ENCODE results near the gene MSANTD3. TPM values are rescaled to one million over a fixed set of nuclear protein-coding genes. Genes with fewer than 3 reads are reported as not detected.
"Not testable (repeated sequence)": the region's sequence is repeated elsewhere in the genome, so short reads cannot be mapped to it uniquely, and the experiment has no call there.

MSANTD3 gene
- total and polyA plus RNA-seq, 4 donors, result 4.3 to 7.4 (median 6.6) TPM

DNA sequence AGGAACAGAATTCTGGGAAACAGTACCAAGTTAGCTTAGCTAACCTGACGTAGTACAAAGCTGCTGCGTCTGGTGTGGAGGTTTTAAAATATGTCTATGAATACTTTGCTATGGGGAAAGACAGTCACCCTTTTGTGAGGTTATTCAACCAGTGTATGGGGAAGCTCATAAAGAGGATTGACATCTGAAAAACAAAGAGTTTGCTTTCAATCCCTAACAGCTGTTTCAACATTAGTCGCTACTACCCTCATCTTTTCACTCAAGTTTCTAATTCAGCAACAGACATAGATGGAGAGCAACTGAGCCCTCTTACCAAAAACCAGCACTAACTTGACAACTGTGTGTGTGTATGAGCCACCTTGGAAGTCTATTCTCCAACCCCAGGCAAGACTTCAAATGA is 7.8 kb upstream of the MSANTD3 start:
- H3K27ac ChIP-seq (ENCODE audit: low read depth in 1 of 2, low read length in 2 of 2), result no peak overlapping the region
- no peaks in the 10 kb centered on the region for H3K27me3 ChIP-seq (ENCODE audit: control insufficient read depth in 4 of 4, insufficient read depth in 4 of 4, low read length in 3 of 4)
- no peaks in the 10 kb centered on the region for H3K4me1 ChIP-seq (ENCODE audit: control insufficient read depth in 4 of 4, insufficient read depth in 4 of 4, low read length in 3 of 4)
- no peaks in the 10 kb centered on the region for H3K9me3 ChIP-seq (ENCODE audit: control insufficient read depth in 4 of 4, low read length in 3 of 4)
- TF ChIP-seq HNF4G (IDR thresholded peaks at IDR 0.05), result no peak
- TF ChIP-seq, protein P1, sequence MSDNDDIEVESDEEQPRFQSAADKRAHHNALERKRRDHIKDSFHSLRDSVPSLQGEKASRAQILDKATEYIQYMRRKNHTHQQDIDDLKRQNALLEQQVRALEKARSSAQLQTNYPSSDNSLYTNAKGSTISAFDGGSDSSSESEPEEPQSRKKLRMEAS (IDR thresholded peaks at IDR 0.05), result no peak
- TF ChIP-seq GABPA (IDR thresholded peaks at IDR 0.05 in 1 of 2, conservative IDR thresholded peaks at IDR 0.05 in 1 of 2), result no peak
- no peak for TF ChIP-seq YY1 (IDR thresholded peaks at IDR 0.05)
- TF ChIP-seq, protein P2, sequence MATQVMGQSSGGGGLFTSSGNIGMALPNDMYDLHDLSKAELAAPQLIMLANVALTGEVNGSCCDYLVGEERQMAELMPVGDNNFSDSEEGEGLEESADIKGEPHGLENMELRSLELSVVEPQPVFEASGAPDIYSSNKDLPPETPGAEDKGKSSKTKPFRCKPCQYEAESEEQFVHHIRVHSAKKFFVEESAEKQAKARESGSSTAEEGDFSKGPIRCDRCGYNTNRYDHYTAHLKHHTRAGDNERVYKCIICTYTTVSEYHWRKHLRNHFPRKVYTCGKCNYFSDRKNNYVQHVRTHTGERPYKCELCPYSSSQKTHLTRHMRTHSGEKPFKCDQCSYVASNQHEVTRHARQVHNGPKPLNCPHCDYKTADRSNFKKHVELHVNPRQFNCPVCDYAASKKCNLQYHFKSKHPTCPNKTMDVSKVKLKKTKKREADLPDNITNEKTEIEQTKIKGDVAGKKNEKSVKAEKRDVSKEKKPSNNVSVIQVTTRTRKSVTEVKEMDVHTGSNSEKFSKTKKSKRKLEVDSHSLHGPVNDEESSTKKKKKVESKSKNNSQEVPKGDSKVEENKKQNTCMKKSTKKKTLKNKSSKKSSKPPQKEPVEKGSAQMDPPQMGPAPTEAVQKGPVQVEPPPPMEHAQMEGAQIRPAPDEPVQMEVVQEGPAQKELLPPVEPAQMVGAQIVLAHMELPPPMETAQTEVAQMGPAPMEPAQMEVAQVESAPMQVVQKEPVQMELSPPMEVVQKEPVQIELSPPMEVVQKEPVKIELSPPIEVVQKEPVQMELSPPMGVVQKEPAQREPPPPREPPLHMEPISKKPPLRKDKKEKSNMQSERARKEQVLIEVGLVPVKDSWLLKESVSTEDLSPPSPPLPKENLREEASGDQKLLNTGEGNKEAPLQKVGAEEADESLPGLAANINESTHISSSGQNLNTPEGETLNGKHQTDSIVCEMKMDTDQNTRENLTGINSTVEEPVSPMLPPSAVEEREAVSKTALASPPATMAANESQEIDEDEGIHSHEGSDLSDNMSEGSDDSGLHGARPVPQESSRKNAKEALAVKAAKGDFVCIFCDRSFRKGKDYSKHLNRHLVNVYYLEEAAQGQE (IDR thresholded peaks at IDR 0.05), result no peak
- TF ChIP-seq, protein P3, sequence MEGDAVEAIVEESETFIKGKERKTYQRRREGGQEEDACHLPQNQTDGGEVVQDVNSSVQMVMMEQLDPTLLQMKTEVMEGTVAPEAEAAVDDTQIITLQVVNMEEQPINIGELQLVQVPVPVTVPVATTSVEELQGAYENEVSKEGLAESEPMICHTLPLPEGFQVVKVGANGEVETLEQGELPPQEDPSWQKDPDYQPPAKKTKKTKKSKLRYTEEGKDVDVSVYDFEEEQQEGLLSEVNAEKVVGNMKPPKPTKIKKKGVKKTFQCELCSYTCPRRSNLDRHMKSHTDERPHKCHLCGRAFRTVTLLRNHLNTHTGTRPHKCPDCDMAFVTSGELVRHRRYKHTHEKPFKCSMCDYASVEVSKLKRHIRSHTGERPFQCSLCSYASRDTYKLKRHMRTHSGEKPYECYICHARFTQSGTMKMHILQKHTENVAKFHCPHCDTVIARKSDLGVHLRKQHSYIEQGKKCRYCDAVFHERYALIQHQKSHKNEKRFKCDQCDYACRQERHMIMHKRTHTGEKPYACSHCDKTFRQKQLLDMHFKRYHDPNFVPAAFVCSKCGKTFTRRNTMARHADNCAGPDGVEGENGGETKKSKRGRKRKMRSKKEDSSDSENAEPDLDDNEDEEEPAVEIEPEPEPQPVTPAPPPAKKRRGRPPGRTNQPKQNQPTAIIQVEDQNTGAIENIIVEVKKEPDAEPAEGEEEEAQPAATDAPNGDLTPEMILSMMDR (IDR thresholded peaks at IDR 0.05; ENCODE audit: low read depth, low read length, missing input control), result no peak
- no peak for TF ChIP-seq FOXA1 (IDR thresholded peaks at IDR 0.05)
- no peak for TF ChIP-seq NR2F2 (IDR thresholded peaks at IDR 0.05)
- TF ChIP-seq RAD21 (IDR thresholded peaks at IDR 0.05), result no peak
- TF ChIP-seq, protein P4, sequence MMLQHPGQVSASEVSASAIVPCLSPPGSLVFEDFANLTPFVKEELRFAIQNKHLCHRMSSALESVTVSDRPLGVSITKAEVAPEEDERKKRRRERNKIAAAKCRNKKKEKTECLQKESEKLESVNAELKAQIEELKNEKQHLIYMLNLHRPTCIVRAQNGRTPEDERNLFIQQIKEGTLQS (IDR thresholded peaks at IDR 0.05), result no peak
- TF ChIP-seq JUND (IDR thresholded peaks at IDR 0.05), result no peak
- TF ChIP-seq SP1 (IDR thresholded peaks at IDR 0.05), result no peak
- TF ChIP-seq FOXA2 (IDR thresholded peaks at IDR 0.05), result no peak
- no peak for TF ChIP-seq TAF1 (conservative IDR thresholded peaks at IDR 0.05)
- H3K4me3 ChIP-seq (ENCODE audit: low read depth in 1 of 3, low read length in 3 of 3), result no peak overlapping the region
- no peaks in the 10 kb centered on the region for H3K36me3 ChIP-seq (ENCODE audit: control insufficient read depth in 4 of 4, insufficient read depth in 3 of 4, low read depth in 1 of 4, low read length in 3 of 4)
- no peak overlapping the region for H3K9ac ChIP-seq (ENCODE audit: low read depth in 1 of 2, low read length in 2 of 2)
- WGBS, result 89% methylated on average over 3 of the region's 3 CpGs
- DNase-seq (ENCODE audit: low spot score), result no peak

DNA sequence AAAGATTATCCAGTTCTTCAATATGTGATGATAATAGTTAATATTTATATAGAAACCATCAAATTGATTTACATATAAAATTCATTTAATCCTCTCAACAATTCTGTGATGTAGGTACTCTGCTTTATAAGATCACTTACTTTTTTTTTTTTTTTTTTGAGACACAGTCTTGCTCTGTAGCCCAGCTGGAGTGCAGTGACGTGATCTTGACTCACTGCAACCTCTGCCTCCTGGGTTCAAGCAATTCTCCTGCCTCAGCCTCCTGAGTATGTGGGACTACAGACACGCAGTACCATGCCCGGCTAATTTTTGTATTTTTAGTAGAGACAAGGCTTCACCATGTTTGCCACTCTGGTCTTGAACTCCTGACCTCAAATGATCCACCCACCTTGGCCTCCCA is 5.8 kb upstream of the MSANTD3 start:
- not testable (repeated sequence) for H3K9ac ChIP-seq (ENCODE audit: low read depth in 1 of 2, low read length in 2 of 2); H3K4me1 ChIP-seq (ENCODE audit: control insufficient read depth in 4 of 4, insufficient read depth in 4 of 4, low read length in 3 of 4); H3K9me3 ChIP-seq (ENCODE audit: control insufficient read depth in 4 of 4, low read length in 3 of 4); DNase-seq (ENCODE audit: low spot score); H3K36me3 ChIP-seq (ENCODE audit: control insufficient read depth in 4 of 4, insufficient read depth in 3 of 4, low read depth in 1 of 4, low read length in 3 of 4); H3K4me3 ChIP-seq (ENCODE audit: low read depth in 1 of 3, low read length in 3 of 3); H3K27me3 ChIP-seq (ENCODE audit: control insufficient read depth in 4 of 4, insufficient read depth in 4 of 4, low read length in 3 of 4); H3K27ac ChIP-seq (ENCODE audit: low read depth in 1 of 2, low read length in 2 of 2)
- 90% methylated on average over 3 of the region's 3 CpGs for WGBS

DNA sequence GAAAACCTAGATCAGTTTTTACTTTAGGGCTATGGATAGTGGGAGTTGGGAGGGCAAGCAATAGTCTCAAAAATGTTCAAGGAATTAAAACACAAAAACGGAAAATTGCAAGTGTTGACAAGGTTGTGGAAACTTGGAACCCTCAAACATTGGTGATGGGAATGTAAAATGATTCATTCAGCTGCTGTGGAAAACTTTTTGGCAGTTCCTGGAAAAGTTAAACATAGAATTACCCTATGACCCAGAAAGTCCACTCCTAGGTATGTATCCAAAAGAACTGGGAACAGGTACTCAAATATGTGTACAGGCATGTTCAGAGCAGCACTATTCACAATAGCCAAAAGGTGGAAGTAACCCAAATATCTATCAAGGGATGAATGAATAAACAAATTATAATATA is 1.2 kb upstream of the MSANTD3 start:
- H3K36me3 ChIP-seq (ENCODE audit: control insufficient read depth in 4 of 4, insufficient read depth in 3 of 4, low read depth in 1 of 4, low read length in 3 of 4), result no peaks in the 10 kb centered on the region
- peak overlapping the region; percentile 84 to 91 for H3K27ac ChIP-seq (ENCODE audit: low read depth in 1 of 2, low read length in 2 of 2)
- no peaks in the 10 kb centered on the region for H3K27me3 ChIP-seq (ENCODE audit: control insufficient read depth in 4 of 4, insufficient read depth in 4 of 4, low read length in 3 of 4)
- no peak for DNase-seq (ENCODE audit: low spot score)
- 25% methylated on average over 1 of the region's 1 CpG for WGBS
- peaks cover 0 to 16% (median 11%) of the 10 kb centered on the region in 4 donors for H3K4me1 ChIP-seq (ENCODE audit: control insufficient read depth in 4 of 4, insufficient read depth in 4 of 4, low read length in 3 of 4)
- H3K9ac ChIP-seq (ENCODE audit: low read depth in 1 of 2, low read length in 2 of 2), result peak overlapping the region in 1 of 2 donors; percentile 52
- no peak overlapping the region for H3K4me3 ChIP-seq (ENCODE audit: low read depth in 1 of 3, low read length in 3 of 3)
- no peaks in the 10 kb centered on the region for H3K9me3 ChIP-seq (ENCODE audit: control insufficient read depth in 4 of 4, low read length in 3 of 4)
- TF ChIP-seq HNF4G (IDR thresholded peaks at IDR 0.05) (no peak), SP1 (IDR thresholded peaks at IDR 0.05) (peak; percentile 87), TAF1 (conservative IDR thresholded peaks at IDR 0.05) (no peak), FOXA1 (IDR thresholded peaks at IDR 0.05) (no peak), EGR1 (IDR thresholded peaks at IDR 0.05; ENCODE audit: low read depth in 2 of 2) (peak; percentile 37 to 47), RXRA (IDR thresholded peaks at IDR 0.05) (peak; percentile 63 to 76), FOXA2 (IDR thresholded peaks at IDR 0.05) (no peak), GABPA (IDR thresholded peaks at IDR 0.05 in 1 of 2, conservative IDR thresholded peaks at IDR 0.05 in 1 of 2) (no peak), HNF4A (conservative IDR thresholded peaks at IDR 0.05) (peak; percentile 64 to 68), RAD21 (IDR thresholded peaks at IDR 0.05) (peak; percentile 6 to 11)
- TF ChIP-seq, protein P1 (IDR thresholded peaks at IDR 0.05), result peak; percentile 28
- TF ChIP-seq, protein P3 (IDR thresholded peaks at IDR 0.05; ENCODE audit: low read depth, low read length, missing input control), result no peak
- TF ChIP-seq, protein P5, sequence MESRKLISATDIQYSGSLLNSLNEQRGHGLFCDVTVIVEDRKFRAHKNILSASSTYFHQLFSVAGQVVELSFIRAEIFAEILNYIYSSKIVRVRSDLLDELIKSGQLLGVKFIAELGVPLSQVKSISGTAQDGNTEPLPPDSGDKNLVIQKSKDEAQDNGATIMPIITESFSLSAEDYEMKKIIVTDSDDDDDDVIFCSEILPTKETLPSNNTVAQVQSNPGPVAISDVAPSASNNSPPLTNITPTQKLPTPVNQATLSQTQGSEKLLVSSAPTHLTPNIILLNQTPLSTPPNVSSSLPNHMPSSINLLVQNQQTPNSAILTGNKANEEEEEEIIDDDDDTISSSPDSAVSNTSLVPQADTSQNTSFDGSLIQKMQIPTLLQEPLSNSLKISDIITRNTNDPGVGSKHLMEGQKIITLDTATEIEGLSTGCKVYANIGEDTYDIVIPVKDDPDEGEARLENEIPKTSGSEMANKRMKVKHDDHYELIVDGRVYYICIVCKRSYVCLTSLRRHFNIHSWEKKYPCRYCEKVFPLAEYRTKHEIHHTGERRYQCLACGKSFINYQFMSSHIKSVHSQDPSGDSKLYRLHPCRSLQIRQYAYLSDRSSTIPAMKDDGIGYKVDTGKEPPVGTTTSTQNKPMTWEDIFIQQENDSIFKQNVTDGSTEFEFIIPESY (IDR thresholded peaks at IDR 0.05), result peak; percentile 18
